GM21737 (cell line): ENCODE results near the gene PDE12.

Experiments used
- ATAC-seq: cut with Tn5 transposase; IDR thresholded peaks from one replicate; pipeline ENCODE4 v1.9.1; 2021; ENCODE audit warnings: mild to moderate bottlenecking, moderate library complexity; ENCODE audit not compliant: unreplicated experiment

Gene PDE12

GRCh38 chr3:57555738-57556458 is at the start of gene PDE12:
TSS of gene PDE12 (plus strand) at chr3:57556274. CDS start at chr3:57556380, 106 bp downstream.
- peak; percentile 80 for ATAC-seq

- ATAC-seq, result no peak
These were observed 43.9 kb upstream of the PDE12 start for GRCh38 chr3:57512166-57512565.

- ATAC-seq, result no peak
These were observed 37.7 kb upstream of the PDE12 start for GRCh38 chr3:57518276-57518915.

- ATAC-seq, result no peak
These were observed 25.9 kb upstream of the PDE12 start for GRCh38 chr3:57530071-57530608.

- no peak for ATAC-seq
These were observed 17.6 kb upstream of the PDE12 start for GRCh38 chr3:57538465-57538864.

GRCh38 chr3:57544181-57545125 is 11.6 kb upstream of the PDE12 start, which contains the start of gene DNAH12:
TSS of gene DNAH12 (minus strand) at chr3:57544344. CDS start at chr3:57542870, 1,474 bp downstream.
- ATAC-seq, result no peak

GRCh38 chr3:57545636-57546268 is 10.3 kb upstream of the PDE12 start:
- ATAC-seq, result no peak

- no peak for ATAC-seq
These were observed 9.5 kb upstream of the PDE12 start for GRCh38 chr3:57546616-57547015.

GRCh38 chr3:57555306-57555705 is 768 bp upstream of the PDE12 start:
- ATAC-seq, result no peak

GRCh38 chr3:57556459-57557084 is 498 bp downstream of the PDE12 start:
- ATAC-seq, result peak; percentile 31

GRCh38 chr3:57557085-57557537 is 1.0 kb downstream of the PDE12 start:
- ATAC-seq, result peak; percentile 29

GRCh38 chr3:57559526-57559925 is 3.5 kb downstream of the PDE12 start:
- ATAC-seq, result no peak

GRCh38 chr3:57569859-57570450 is 13.9 kb downstream of the PDE12 start:
- no peak for ATAC-seq

- ATAC-seq, result no peak
These were observed 14.8 kb downstream of the PDE12 start for GRCh38 chr3:57570878-57571277.

- ATAC-seq, result no peak
These were observed 16.0 kb downstream of the PDE12 start for GRCh38 chr3:57572096-57572495.

- ATAC-seq, result no peak
These were observed 20.0 kb downstream of the PDE12 start for GRCh38 chr3:57575966-57576626.

- no peak for ATAC-seq
These were observed 21.7 kb downstream of the PDE12 start for GRCh38 chr3:57577801-57578200.

GRCh38 chr3:57582474-57583168 is 26.5 kb downstream of the PDE12 start:
- ATAC-seq, result no peak
